ENCODE data around the gene SPOCK2. TPM values are rescaled to one million over a fixed set of nuclear protein-coding genes. Genes with fewer than 3 reads are reported as not detected.

The SPOCK2 gene
- polyA plus RNA-seq, 1 experiment: 0.02 TPM

DNA sequence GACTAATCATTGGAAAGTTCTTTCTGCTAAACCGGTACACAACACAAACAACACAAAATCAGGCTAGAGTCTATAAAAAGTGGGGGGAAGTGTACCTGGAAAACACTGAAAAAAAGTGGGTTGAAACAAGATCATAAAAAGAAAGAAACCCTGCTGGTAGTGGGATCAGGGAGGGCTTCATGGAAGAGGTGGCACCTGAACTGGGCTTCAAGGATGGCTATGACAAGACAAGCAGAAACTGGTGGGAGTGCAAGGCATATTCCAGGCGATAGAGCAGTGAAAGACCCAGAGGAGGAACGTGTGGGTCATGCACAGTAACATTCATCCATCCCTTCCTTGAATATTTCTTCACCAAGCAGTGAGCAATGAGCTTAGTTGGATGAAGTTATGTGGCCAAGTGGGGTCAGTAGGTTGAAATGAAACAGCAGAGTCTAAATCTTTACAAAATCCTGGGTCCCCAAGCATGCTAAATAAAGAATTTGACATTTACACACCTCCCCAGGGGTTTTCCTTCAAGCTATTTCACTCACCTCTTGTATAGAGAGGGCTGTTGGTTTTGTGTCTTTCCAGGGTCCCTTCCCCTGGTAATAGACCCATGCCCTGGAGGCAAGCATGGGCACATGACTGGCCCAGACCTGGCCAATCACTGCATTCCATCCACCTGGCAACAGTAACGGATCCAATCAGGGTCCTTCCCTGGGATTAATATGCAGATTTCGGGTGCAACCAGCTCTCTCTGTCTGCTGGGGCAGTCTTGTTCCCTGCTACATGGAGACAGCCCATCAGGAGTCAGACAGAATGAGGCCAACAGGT lies 38.2 kb downstream of the SPOCK2 start:
- Histone ChIP-seq H3K27me3 (ENCODE audit: control insufficient read depth, insufficient read depth, low read length) (peaks cover 4% of the 10 kb centered on the region), H3K9me3 (ENCODE audit: control insufficient read depth, insufficient read depth, low read length) (peaks cover 4% of the 10 kb centered on the region), H3K4me3 (ENCODE audit: low read depth, low read length) (no peak overlapping the region), H3K27ac (ENCODE audit: low read depth, low read length) (no peak overlapping the region)
- no peak for DNase-seq (ENCODE audit: low read depth, low spot score)
- TF ChIP-seq, protein P1, sequence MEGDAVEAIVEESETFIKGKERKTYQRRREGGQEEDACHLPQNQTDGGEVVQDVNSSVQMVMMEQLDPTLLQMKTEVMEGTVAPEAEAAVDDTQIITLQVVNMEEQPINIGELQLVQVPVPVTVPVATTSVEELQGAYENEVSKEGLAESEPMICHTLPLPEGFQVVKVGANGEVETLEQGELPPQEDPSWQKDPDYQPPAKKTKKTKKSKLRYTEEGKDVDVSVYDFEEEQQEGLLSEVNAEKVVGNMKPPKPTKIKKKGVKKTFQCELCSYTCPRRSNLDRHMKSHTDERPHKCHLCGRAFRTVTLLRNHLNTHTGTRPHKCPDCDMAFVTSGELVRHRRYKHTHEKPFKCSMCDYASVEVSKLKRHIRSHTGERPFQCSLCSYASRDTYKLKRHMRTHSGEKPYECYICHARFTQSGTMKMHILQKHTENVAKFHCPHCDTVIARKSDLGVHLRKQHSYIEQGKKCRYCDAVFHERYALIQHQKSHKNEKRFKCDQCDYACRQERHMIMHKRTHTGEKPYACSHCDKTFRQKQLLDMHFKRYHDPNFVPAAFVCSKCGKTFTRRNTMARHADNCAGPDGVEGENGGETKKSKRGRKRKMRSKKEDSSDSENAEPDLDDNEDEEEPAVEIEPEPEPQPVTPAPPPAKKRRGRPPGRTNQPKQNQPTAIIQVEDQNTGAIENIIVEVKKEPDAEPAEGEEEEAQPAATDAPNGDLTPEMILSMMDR (IDR thresholded peaks at IDR 0.05; ENCODE audit: low read depth, low read length): no peak
- ChIA-PET CTCF (interaction anchor here (0.6 to 8.3 kb wide), 10 partner anchors 8 to 287 kb away, joined by 3 to 168 read pairs (median 22); no protein-coding TSS in a partner anchor), POLR2A (no interaction called here)

DNA sequence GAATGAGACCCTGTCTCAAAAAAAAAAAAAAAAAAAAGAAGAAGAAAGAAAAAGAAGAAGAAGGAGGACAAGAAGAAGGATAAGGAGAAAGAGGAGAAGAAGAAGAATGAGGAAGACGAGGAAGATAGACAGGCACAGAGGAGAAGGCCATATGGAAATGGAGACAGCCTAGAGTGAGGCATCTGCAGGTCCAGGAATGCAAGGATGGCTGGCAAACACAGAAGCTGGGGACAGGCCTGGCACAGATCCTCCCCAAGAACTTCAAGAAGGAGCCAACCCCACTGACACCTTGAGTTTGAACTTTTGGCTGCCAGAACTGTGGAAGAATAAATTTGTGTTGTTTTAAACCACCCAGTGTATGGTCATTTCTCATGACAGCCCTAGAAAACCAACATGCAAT lies 38.9 kb downstream of the SPOCK2 start:
- Histone ChIP-seq H3K27ac (ENCODE audit: low read depth, low read length) (no peak overlapping the region), H3K27me3 (ENCODE audit: control insufficient read depth, insufficient read depth, low read length) (peaks cover 4% of the 10 kb centered on the region), H3K9me3 (ENCODE audit: control insufficient read depth, insufficient read depth, low read length) (peaks cover 4% of the 10 kb centered on the region), H3K4me3 (ENCODE audit: low read depth, low read length) (no peak overlapping the region)
- DNase-seq (ENCODE audit: low read depth, low spot score): no peak
- POLR2A ChIA-PET: no interaction called here
- TF ChIP-seq, protein P1 (IDR thresholded peaks at IDR 0.05; ENCODE audit: low read depth, low read length): no peak
- CTCF ChIA-PET: interaction anchor here (0.8 to 8.3 kb wide), 37 partner anchors 9 to 300 kb away, joined by 3 to 168 read pairs (median 9); no protein-coding TSS in a partner anchor

DNA sequence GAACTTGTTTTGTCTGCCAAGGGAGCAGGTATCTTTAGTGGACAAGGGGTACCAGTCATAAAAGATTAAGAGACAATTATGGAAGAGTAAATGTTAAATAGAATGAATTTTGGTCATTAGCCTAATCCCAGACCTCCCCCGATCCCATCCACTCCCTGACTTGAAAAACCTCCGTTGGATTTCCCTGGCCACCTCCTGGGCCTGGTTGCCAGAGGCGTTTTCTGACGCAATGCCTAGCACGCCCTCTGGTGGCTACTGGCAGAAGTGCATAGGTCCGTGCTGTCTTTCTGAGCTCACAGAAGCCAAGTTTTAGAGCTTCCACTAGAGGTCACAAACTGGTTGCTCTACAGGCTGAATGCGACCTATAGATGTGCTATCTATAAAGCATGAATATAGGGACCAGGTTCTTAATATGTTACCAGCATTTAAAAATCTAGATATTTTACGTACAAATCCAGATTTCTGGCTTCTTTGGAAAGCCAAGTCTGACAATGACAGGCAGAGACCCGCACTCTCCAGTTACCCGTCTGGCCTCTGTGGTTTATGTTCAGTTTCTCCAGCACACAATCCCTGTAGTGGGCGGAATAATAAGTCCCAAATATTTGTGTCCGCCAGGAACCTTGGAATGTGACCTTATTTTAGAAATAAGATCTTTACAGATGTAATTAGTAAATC lies 39.8 kb downstream of the SPOCK2 start:
- no peak overlapping the region for H3K27ac ChIP-seq (ENCODE audit: low read depth, low read length)
- peak; percentile 83 for DNase-seq (ENCODE audit: low read depth, low spot score)
- H3K9me3 ChIP-seq (ENCODE audit: control insufficient read depth, insufficient read depth, low read length): peaks cover 4% of the 10 kb centered on the region
- TF ChIP-seq, protein P1 (IDR thresholded peaks at IDR 0.05; ENCODE audit: low read depth, low read length): peak; percentile 100
- ChIA-PET POLR2A (interaction anchor here (0.6 kb wide), 2 partner anchors 55 to 60 kb away, joined by 4 read pairs; no protein-coding TSS in a partner anchor), CTCF (interaction anchor here (0.5 to 8.3 kb wide), 83 partner anchors 10 to 1198 kb away, joined by 3 to 168 read pairs (median 5); no protein-coding TSS in a partner anchor)
- H3K27me3 ChIP-seq (ENCODE audit: control insufficient read depth, insufficient read depth, low read length): peaks cover 4% of the 10 kb centered on the region
- no peak overlapping the region for H3K4me3 ChIP-seq (ENCODE audit: low read depth, low read length)

DNA sequence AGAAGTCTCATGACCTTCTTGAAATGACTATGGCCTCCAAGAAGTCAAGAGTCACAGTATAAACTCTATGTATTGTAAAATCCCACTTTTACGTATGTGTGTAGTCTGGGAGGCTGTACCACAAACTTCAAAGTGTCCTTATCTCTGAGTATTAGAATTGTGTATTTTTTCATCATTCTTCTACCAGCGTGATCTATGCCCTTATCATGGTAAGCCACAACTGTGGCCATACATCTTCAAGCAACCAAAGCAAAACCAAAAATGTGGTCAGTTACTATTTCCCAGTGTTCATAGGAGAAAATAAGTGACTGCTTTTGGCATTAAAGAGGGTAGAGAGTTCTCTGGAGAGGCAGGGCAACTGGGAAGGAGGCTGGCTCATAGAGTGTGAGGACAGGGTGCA lies 42.8 kb downstream of the SPOCK2 start:
- DNase-seq (ENCODE audit: low read depth, low spot score): no peak
- ChIA-PET CTCF (interaction anchor here (1.5 to 8.3 kb wide), 3 partner anchors 69 to 148 kb away, joined by 3 to 168 read pairs (median 75); no protein-coding TSS in a partner anchor), POLR2A (no interaction called here)
- Histone ChIP-seq H3K27ac (ENCODE audit: low read depth, low read length) (no peak overlapping the region), H3K9me3 (ENCODE audit: control insufficient read depth, insufficient read depth, low read length) (peaks cover 4% of the 10 kb centered on the region), H3K4me3 (ENCODE audit: low read depth, low read length) (no peak overlapping the region), H3K27me3 (ENCODE audit: control insufficient read depth, insufficient read depth, low read length) (peaks cover 2% of the 10 kb centered on the region)
- TF ChIP-seq, protein P1 (IDR thresholded peaks at IDR 0.05; ENCODE audit: low read depth, low read length): no peak

Data from AG04450 (cell line).